Measurements from ENCODE around the gene SYMPK.
A peak's percentile ranks its signal among the peaks of the same experiment; 100 is the strongest.
"Not testable (repeated sequence)": the region's sequence is repeated elsewhere in the genome, so short reads cannot be mapped to it uniquely, and the experiment has no call there.

Gene SYMPK

GRCh38 chr19:45804140-45804958, 58.6 kb downstream of the SYMPK start:
- Histone ChIP-seq H3K79me2 (ENCODE audit: control insufficient read depth, low read length) (no peaks in the 10 kb centered on the region), H3K36me3 (ENCODE audit: control insufficient read depth, low read length) (no peaks in the 10 kb centered on the region), H3F3A (ENCODE audit: control insufficient read depth, insufficient read depth) (peaks cover 3% of the 10 kb centered on the region; the same call in 1 of the 2 replicates), H3K4me1 (ENCODE audit: control insufficient read depth, low read length) (peaks cover 40% of the 10 kb centered on the region), H3K9me3 (ENCODE audit: control insufficient read depth, insufficient read depth, low read length) (no peaks in the 10 kb centered on the region), H3K9me2 (replicated peaks; ENCODE audit: control insufficient read depth, low read length) (no peaks in the 10 kb centered on the region), H3K4me3 (ENCODE audit: low read length) (no peak overlapping the region), H4K20me1 (ENCODE audit: control insufficient read depth, insufficient read depth, low read depth, low read length) (no peaks in the 10 kb centered on the region), H3K4me2 (ENCODE audit: low read length) (no peak overlapping the region), H3K27me3 (ENCODE audit: control insufficient read depth, low read length) (no peaks in the 10 kb centered on the region), H3K27ac (ENCODE audit: low read depth, low read length) (no peak overlapping the region)
- TF ChIP-seq EZH2phosphoT487 (IDR thresholded peaks at IDR 0.05; ENCODE audit: borderline replicate concordance, low read length) (no peak), CTCF (IDR thresholded peaks at IDR 0.05; ENCODE audit: low read depth, low read length, poor library complexity, severe bottlenecking) (no peak)

- H3F3A ChIP-seq (ENCODE audit: control insufficient read depth, insufficient read depth), result peaks cover 4% of the 10 kb centered on the region; the same call in 1 of the 2 replicates
- H3K79me2 ChIP-seq (ENCODE audit: control insufficient read depth, low read length), result no peaks in the 10 kb centered on the region
- H3K9me2 ChIP-seq (replicated peaks; ENCODE audit: control insufficient read depth, low read length), result no peaks in the 10 kb centered on the region
- peaks cover 40% of the 10 kb centered on the region for H3K4me1 ChIP-seq (ENCODE audit: control insufficient read depth, low read length)
- no peaks in the 10 kb centered on the region for H3K9me3 ChIP-seq (ENCODE audit: control insufficient read depth, insufficient read depth, low read length)
- H3K27ac ChIP-seq (ENCODE audit: low read depth, low read length), result no peak overlapping the region
- no peaks in the 10 kb centered on the region for H3K27me3 ChIP-seq (ENCODE audit: control insufficient read depth, low read length)
- H3K4me2 ChIP-seq (ENCODE audit: low read length), result peak overlapping the region; percentile 42
- H3K36me3 ChIP-seq (ENCODE audit: control insufficient read depth, low read length), result no peaks in the 10 kb centered on the region
- no peaks in the 10 kb centered on the region for H4K20me1 ChIP-seq (ENCODE audit: control insufficient read depth, insufficient read depth, low read depth, low read length)
- H3K4me3 ChIP-seq (ENCODE audit: low read length), result no peak overlapping the region; the same call in 1 of the 2 replicates
- no peak for TF ChIP-seq CTCF (IDR thresholded peaks at IDR 0.05; ENCODE audit: low read depth, low read length, poor library complexity, severe bottlenecking)
- no peak for TF ChIP-seq EZH2phosphoT487 (IDR thresholded peaks at IDR 0.05; ENCODE audit: borderline replicate concordance, low read length)
These were observed 61.3 kb downstream of the SYMPK start for GRCh38 chr19:45801603-45802175.

- H3K9me2 ChIP-seq (replicated peaks; ENCODE audit: control insufficient read depth, low read length), result no peaks in the 10 kb centered on the region
- H3K4me3 ChIP-seq (ENCODE audit: low read length), result peak overlapping the region; percentile 34
- H3K36me3 ChIP-seq (ENCODE audit: control insufficient read depth, low read length), result no peaks in the 10 kb centered on the region
- H4K20me1 ChIP-seq (ENCODE audit: control insufficient read depth, insufficient read depth, low read depth, low read length), result no peaks in the 10 kb centered on the region
- H3K4me2 ChIP-seq (ENCODE audit: low read length), result peak overlapping the region; percentile 58
- peak overlapping the region; percentile 62 for H3K27ac ChIP-seq (ENCODE audit: low read depth, low read length)
- H3K79me2 ChIP-seq (ENCODE audit: control insufficient read depth, low read length), result no peaks in the 10 kb centered on the region
- H3F3A ChIP-seq (ENCODE audit: control insufficient read depth, insufficient read depth), result peaks cover 4% of the 10 kb centered on the region; the same call in 1 of the 2 replicates
- TF ChIP-seq CTCF (IDR thresholded peaks at IDR 0.05; ENCODE audit: low read depth, low read length, poor library complexity, severe bottlenecking) (no peak), EZH2phosphoT487 (IDR thresholded peaks at IDR 0.05; ENCODE audit: borderline replicate concordance, low read length) (no peak)
- H3K4me1 ChIP-seq (ENCODE audit: control insufficient read depth, low read length), result peaks cover 36% of the 10 kb centered on the region
- H3K27me3 ChIP-seq (ENCODE audit: control insufficient read depth, low read length), result no peaks in the 10 kb centered on the region
- no peaks in the 10 kb centered on the region for H3K9me3 ChIP-seq (ENCODE audit: control insufficient read depth, insufficient read depth, low read length)
These were observed 62.8 kb downstream of the SYMPK start for GRCh38 chr19:45800070-45800553.

GRCh38 chr19:45799541-45799940, 63.4 kb downstream of the SYMPK start:
- peaks cover 36% of the 10 kb centered on the region for H3K4me1 ChIP-seq (ENCODE audit: control insufficient read depth, low read length)
- H4K20me1 ChIP-seq (ENCODE audit: control insufficient read depth, insufficient read depth, low read depth, low read length); H3K27me3 ChIP-seq (ENCODE audit: control insufficient read depth, low read length); H3K36me3 ChIP-seq (ENCODE audit: control insufficient read depth, low read length); H3K9me2 ChIP-seq (replicated peaks; ENCODE audit: control insufficient read depth, low read length); H3F3A ChIP-seq (ENCODE audit: control insufficient read depth, insufficient read depth); H3K9me3 ChIP-seq (ENCODE audit: control insufficient read depth, insufficient read depth, low read length); H3K79me2 ChIP-seq (ENCODE audit: control insufficient read depth, low read length): not testable (repeated sequence)
- peak overlapping the region; percentile 62 for H3K27ac ChIP-seq (ENCODE audit: low read depth, low read length)
- peak overlapping the region; percentile 24 for H3K4me3 ChIP-seq (ENCODE audit: low read length)
- peak overlapping the region; percentile 58 for H3K4me2 ChIP-seq (ENCODE audit: low read length)

Data from DOHH2 (cell line).